HFFc6 (cell line): ENCODE data around the gene IKZF2. TPM values are rescaled to one million over a fixed set of nuclear protein-coding genes. Genes with fewer than 3 reads are reported as not detected.

Experiments
- DNase-seq: peaks from one replicate; pipeline ENCODE4 v3.0.0-alpha.2; 2018
- H3K27ac Mint-ChIP-seq: 2 replicates; pipeline ENCODE4 v1.8.0; 2020; ENCODE audit warnings: mild to moderate bottlenecking, mixed read lengths
- H3K27me3 Mint-ChIP-seq: 2 replicates; pipeline ENCODE4 v1.8.0; 2021; ENCODE audit warnings: mild to moderate bottlenecking, moderate library complexity, mixed read lengths; ENCODE audit not compliant: insufficient read depth
- H3K36me3 Mint-ChIP-seq: 2 replicates; pipeline ENCODE4 v1.8.0; 2021; ENCODE audit warnings: low read depth, mixed read lengths
- H3K4me1 Mint-ChIP-seq: 2 replicates; pipeline ENCODE4 v1.8.0; 2020; ENCODE audit warnings: low read depth, mixed read lengths
- H3K4me3 Mint-ChIP-seq: 2 replicates; pipeline ENCODE4 v1.8.0; 2020; ENCODE audit warnings: mild to moderate bottlenecking, moderate library complexity, mixed read lengths
- H3K9me3 Mint-ChIP-seq: 2 replicates; pipeline ENCODE4 v1.8.0; 2020; ENCODE audit warnings: mild to moderate bottlenecking, mixed read lengths
- total RNA-seq, 6 experiments: library from RNA; stranded (reverse); fragmentation: NEBNext Ultra II Directional; extraction: Animal tissue kit (Norgen Biotek cat#: 25700); gene quantifications; 2 replicates in 1 of 6; 3 replicates in 5 of 6; pipeline ENCODE4 v1.2.3, GENCODE V29; 2021
- TF ChIP-seq, protein P1 (sequence below): fragments of 200-600 bp; sonication (generic); IDR thresholded peaks from 2 replicates; pipeline ENCODE4 v1.5.0; 2021; ENCODE audit warnings: antibody characterized with exemption, mild to moderate bottlenecking

Gene IKZF2
- total RNA-seq, 6 experiments from 2014 or later = 6.5 to 12.3 (median 10.2) TPM

DNA sequence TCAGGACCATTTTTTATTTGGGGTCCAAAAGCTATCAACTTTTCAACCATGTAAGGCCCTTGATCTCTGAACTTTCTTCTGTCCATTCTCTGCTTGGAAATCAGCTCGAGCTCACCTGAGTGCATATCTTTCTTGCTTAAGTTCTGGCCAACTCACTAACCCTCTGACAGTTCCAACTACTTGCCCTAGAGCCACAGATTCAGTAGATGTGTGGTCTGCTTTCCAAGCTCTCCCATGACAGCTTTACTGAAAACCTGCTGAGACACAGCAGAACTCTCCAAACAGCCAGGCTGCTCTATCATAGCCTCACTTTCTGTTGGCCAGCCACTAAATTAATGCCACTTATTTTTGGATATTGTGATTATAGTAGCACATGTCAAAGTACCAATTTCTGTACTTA, 21.2 kb upstream of the IKZF2 start:
- TF ChIP-seq, protein P1, sequence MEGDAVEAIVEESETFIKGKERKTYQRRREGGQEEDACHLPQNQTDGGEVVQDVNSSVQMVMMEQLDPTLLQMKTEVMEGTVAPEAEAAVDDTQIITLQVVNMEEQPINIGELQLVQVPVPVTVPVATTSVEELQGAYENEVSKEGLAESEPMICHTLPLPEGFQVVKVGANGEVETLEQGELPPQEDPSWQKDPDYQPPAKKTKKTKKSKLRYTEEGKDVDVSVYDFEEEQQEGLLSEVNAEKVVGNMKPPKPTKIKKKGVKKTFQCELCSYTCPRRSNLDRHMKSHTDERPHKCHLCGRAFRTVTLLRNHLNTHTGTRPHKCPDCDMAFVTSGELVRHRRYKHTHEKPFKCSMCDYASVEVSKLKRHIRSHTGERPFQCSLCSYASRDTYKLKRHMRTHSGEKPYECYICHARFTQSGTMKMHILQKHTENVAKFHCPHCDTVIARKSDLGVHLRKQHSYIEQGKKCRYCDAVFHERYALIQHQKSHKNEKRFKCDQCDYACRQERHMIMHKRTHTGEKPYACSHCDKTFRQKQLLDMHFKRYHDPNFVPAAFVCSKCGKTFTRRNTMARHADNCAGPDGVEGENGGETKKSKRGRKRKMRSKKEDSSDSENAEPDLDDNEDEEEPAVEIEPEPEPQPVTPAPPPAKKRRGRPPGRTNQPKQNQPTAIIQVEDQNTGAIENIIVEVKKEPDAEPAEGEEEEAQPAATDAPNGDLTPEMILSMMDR = no peak
- Mint-ChIP-seq H3K36me3 (peaks cover 11% of the 10 kb centered on the region), H3K4me3 (no peak overlapping the region), H3K27me3 (no peaks in the 10 kb centered on the region; the same call in 1 of the 2 replicates), H3K9me3 (0 out of 2 replicates have a peak, but pooled peaks cover 4% of the 10 kb centered on the region), H3K4me1 (peaks cover 23% of the 10 kb centered on the region), H3K27ac (no peak overlapping the region)
- no peak for DNase-seq

DNA sequence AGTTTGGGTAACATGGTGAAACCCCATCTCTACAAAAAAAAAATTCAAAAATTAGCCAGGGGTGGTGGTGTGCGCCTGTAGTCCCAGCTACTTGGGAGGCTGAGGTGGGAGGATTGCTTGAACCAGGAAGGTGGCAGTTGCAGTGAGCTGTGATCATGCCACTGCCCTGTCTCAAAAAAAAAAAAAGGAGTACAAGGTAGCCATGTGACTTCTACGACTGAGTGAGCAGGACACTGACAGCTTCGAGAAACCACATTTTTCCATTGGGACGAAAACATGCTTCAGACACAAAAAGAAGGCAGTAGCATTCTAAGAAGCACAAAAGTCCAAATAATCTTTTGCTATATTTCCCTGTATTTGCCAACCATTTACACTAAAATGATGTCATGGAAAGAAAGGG, 19.7 kb upstream of the IKZF2 start:
- H3K27me3 Mint-ChIP-seq = no peaks in the 10 kb centered on the region; the same call in 1 of the 2 replicates
- H3K27ac Mint-ChIP-seq = no peak overlapping the region
- H3K9me3 Mint-ChIP-seq = no peaks in the 10 kb centered on the region
- TF ChIP-seq, protein P1 = no peak
- H3K4me1 Mint-ChIP-seq = peaks cover 14% of the 10 kb centered on the region
- DNase-seq = no peak
- H3K4me3 Mint-ChIP-seq = no peak overlapping the region
- peaks cover 3% of the 10 kb centered on the region; the same call in 1 of the 2 replicates for H3K36me3 Mint-ChIP-seq

DNA sequence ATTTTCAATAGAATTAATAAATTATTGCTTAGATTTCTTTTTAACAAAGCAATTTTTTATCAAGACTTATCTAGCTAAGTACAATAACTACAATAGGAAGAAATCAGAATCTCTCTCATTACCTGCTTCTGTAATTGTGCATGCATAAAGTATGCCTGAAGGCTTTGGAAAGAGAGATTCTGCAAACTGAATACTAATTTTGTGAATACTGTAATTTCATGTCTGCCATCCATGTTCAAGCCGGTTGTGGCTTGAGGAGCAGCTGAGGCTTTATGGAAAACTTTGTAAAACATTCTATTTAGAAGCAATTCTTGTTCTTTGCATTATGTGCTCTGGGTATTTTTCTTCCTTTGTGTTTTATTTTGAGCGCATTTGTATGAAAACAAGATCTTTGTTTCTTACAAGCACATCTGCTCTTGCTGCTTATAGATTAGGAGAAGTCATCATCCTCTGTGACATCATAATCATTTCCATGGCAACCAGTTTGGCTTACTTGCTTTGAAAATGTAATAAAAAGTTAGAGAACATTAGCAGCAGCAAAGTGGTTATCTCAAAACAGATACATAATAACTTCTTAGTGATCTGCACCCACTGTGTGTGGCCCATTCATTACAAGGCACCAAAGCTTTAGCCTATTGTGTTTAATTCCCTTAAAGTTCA, 16.0 kb upstream of the IKZF2 start:
- TF ChIP-seq, protein P1 = no peak
- Mint-ChIP-seq H3K27ac (no peak overlapping the region), H3K27me3 (no peaks in the 10 kb centered on the region; the same call in 1 of the 2 replicates), H3K36me3 (no peaks in the 10 kb centered on the region), H3K9me3 (no peaks in the 10 kb centered on the region), H3K4me3 (no peak overlapping the region), H3K4me1 (peaks cover 20% of the 10 kb centered on the region)
- no peak for DNase-seq

DNA sequence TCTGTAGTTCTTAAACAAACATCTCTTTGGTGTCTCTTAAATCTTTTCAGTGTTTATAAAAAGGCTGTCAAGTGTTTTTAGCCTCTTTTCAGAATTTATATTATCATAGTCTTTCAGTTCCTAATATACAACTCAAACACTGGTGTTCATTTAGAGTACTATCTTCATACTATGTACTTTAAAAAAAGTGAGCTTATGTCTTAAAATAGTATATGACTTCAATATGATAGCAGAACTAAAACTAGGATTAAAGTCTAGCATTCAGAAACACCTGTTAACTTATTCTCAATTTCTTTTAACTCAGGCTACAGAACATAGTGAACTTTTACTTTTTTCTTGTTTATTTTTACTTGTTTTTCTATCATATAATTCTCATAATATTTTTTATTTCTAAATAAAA, 14.7 kb upstream of the IKZF2 start:
- H3K4me1 Mint-ChIP-seq = peaks cover 33% of the 10 kb centered on the region
- no peaks in the 10 kb centered on the region for H3K27me3 Mint-ChIP-seq
- H3K4me3 Mint-ChIP-seq = no peak overlapping the region
- H3K27ac Mint-ChIP-seq = no peak overlapping the region
- no peaks in the 10 kb centered on the region for H3K36me3 Mint-ChIP-seq
- TF ChIP-seq, protein P1 = no peak
- H3K9me3 Mint-ChIP-seq = no peaks in the 10 kb centered on the region
- no peak for DNase-seq

DNA sequence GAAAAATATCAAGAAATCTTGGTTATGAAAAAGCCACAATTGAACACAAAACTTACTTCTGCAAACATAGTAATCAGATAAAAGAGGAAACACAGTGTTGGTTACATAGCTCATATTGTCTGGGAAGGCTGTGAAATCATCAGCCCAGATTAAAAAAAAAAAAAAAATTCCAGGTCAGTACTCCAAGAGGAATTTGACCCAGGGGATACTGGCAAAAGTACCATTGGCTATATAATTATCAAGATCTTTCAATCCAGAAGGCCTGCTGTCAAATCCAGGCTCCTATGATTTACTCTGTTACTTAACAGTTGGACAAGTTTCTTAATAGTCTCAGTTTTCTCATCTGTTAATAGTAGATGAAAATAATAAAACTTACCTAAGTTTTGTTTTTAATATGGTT, 12.9 kb upstream of the IKZF2 start:
- Mint-ChIP-seq H3K36me3 (no peaks in the 10 kb centered on the region), H3K9me3 (no peaks in the 10 kb centered on the region), H3K27me3 (no peaks in the 10 kb centered on the region), H3K27ac (no peak overlapping the region), H3K4me3 (no peak overlapping the region), H3K4me1 (peaks cover 33% of the 10 kb centered on the region)
- no peak for DNase-seq
- TF ChIP-seq, protein P1 = no peak
